Measurements from ENCODE around the gene GUCD1. TPM values are rescaled to one million over a fixed set of nuclear protein-coding genes. Genes with fewer than 3 reads are reported as not detected.

GUCD1 gene
- total RNA-seq, 1 experiment from 2014 or later, result 65.8 TPM

DNA sequence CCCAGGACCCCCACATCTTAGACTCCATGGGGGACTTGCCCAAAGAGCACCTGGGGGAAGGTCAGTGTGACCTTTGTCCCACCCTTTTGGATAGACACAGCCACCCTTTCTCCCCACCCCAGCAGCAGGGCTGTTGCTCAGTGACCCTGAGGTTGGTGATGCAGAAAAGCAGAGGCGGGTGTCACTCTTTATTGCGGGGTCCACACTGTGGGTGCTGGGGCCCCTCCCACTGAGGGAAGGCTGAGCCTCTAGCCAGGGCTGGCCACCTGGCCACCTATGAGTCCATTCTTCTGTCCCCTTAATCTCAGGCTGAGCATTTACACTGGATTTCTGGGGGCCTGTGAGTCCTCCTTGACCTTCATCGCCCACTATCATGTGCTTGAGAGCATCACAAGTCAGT lies 30.5 kb upstream of the GUCD1 start:
- no TSS peak for BruUV-seq (replicated peaks)
- intact Hi-C loops (cut with micrococcal nuclease), result no loop called here
- H4K20me1 ChIP-seq (ENCODE audit: low read length), result no peaks in the 10 kb centered on the region
- no peaks in the 10 kb centered on the region for H3F3A ChIP-seq (ENCODE audit: low read length, unreplicated experiment)
- no peaks in the 10 kb centered on the region for H3K9me3 ChIP-seq (ENCODE audit: low read length)
- no peak overlapping the region for H3K9ac ChIP-seq (ENCODE audit: low read length)
- no peak overlapping the region for H2AFZ ChIP-seq (ENCODE audit: low read length)
- H3K36me3 ChIP-seq (ENCODE audit: low read depth, low read length), result no peaks in the 10 kb centered on the region
- no peaks in the 10 kb centered on the region for H3K9me2 ChIP-seq (replicated peaks; ENCODE audit: low read length)
- CTCF ChIA-PET, result no interaction called here
- no peak overlapping the region for H3K27ac ChIP-seq (ENCODE audit: low read length)
- POLR2A ChIA-PET (ENCODE audit: unreplicated experiment), result no interaction called here
- TF ChIP-seq EZH2 (IDR thresholded peaks at IDR 0.05; ENCODE audit: low read length, unreplicated experiment), result no peak
- TF ChIP-seq EZH2phosphoT487 (IDR thresholded peaks at IDR 0.05; ENCODE audit: borderline replicate concordance, low read length), result no peak
- TF ChIP-seq, protein P1, sequence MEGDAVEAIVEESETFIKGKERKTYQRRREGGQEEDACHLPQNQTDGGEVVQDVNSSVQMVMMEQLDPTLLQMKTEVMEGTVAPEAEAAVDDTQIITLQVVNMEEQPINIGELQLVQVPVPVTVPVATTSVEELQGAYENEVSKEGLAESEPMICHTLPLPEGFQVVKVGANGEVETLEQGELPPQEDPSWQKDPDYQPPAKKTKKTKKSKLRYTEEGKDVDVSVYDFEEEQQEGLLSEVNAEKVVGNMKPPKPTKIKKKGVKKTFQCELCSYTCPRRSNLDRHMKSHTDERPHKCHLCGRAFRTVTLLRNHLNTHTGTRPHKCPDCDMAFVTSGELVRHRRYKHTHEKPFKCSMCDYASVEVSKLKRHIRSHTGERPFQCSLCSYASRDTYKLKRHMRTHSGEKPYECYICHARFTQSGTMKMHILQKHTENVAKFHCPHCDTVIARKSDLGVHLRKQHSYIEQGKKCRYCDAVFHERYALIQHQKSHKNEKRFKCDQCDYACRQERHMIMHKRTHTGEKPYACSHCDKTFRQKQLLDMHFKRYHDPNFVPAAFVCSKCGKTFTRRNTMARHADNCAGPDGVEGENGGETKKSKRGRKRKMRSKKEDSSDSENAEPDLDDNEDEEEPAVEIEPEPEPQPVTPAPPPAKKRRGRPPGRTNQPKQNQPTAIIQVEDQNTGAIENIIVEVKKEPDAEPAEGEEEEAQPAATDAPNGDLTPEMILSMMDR (conservative IDR thresholded peaks at IDR 0.05; ENCODE audit: low read depth, low read length), result no peak
- H3K4me1 ChIP-seq (ENCODE audit: insufficient read depth, low read length), result no peaks in the 10 kb centered on the region
- H3K4me2 ChIP-seq (ENCODE audit: low read length), result no peak overlapping the region
- H3K4me3 ChIP-seq (ENCODE audit: low read length), result no peak overlapping the region
- ATAC-seq (no peak), DNase-seq (no peak)
- H3K27me3 ChIP-seq (ENCODE audit: low read length), result no peaks in the 10 kb centered on the region
- H3K79me2 ChIP-seq (ENCODE audit: low read length), result no peaks in the 10 kb centered on the region

DNA sequence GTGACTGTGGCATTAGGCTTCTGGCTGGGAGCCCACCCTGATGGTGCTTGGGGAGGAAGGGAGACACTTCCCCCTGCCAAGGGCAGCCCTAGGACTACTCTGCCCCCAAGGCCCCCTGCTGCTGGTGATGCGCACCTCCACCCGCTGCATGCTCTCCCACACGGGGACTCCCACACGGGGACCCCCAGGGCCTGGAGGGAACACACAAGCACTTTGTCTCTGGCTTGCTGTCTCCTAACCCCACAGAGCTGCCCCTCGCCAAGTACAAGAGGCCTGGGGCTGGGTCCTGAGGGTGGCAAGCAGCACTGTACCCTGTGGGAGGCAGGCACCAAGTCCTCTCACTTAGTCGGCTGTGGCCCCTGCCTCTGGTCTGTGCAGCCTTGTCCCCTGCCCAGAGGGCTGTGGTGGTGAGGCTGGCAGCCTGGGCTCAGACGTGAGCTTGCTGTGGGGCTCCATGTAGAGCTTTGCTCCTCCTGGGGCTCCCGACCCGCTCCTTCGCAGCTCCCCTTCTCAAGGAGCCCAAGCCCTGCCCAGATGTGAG lies 30.0 kb upstream of the GUCD1 start:
- no peak for ATAC-seq
- ChIA-PET POLR2A (ENCODE audit: unreplicated experiment) (no interaction called here), CTCF (no interaction called here)
- no peak overlapping the region for H3K4me3 ChIP-seq (ENCODE audit: low read length)
- no peaks in the 10 kb centered on the region for H3K36me3 ChIP-seq (ENCODE audit: low read depth, low read length)
- intact Hi-C loops (cut with micrococcal nuclease), result no loop called here
- H3K9me3 ChIP-seq (ENCODE audit: low read length), result no peaks in the 10 kb centered on the region
- H3F3A ChIP-seq (ENCODE audit: low read length, unreplicated experiment), result no peaks in the 10 kb centered on the region
- H3K79me2 ChIP-seq (ENCODE audit: low read length), result no peaks in the 10 kb centered on the region
- no peak overlapping the region for H3K27ac ChIP-seq (ENCODE audit: low read length)
- no peak overlapping the region for H3K9ac ChIP-seq (ENCODE audit: low read length)
- H3K4me1 ChIP-seq (ENCODE audit: insufficient read depth, low read length), result no peaks in the 10 kb centered on the region
- H4K20me1 ChIP-seq (ENCODE audit: low read length), result no peaks in the 10 kb centered on the region
- H3K27me3 ChIP-seq (ENCODE audit: low read length), result no peaks in the 10 kb centered on the region
- H3K9me2 ChIP-seq (replicated peaks; ENCODE audit: low read length), result no peaks in the 10 kb centered on the region
- TF ChIP-seq EZH2 (IDR thresholded peaks at IDR 0.05; ENCODE audit: low read length, unreplicated experiment), result no peak
- no peak for TF ChIP-seq EZH2phosphoT487 (IDR thresholded peaks at IDR 0.05; ENCODE audit: borderline replicate concordance, low read length)
- TF ChIP-seq, protein P1 (conservative IDR thresholded peaks at IDR 0.05; ENCODE audit: low read depth, low read length), result no peak
- DNase-seq, result no peak
- no TSS peak for BruUV-seq (replicated peaks)
- no peak overlapping the region for H3K4me2 ChIP-seq (ENCODE audit: low read length)
- no peak overlapping the region for H2AFZ ChIP-seq (ENCODE audit: low read length)

GRCh38 chr22:24584166-24584790 lies 29.3 kb upstream of the GUCD1 start:
- H4K20me1 ChIP-seq (ENCODE audit: low read length), result no peaks in the 10 kb centered on the region
- TF ChIP-seq EZH2phosphoT487 (IDR thresholded peaks at IDR 0.05; ENCODE audit: borderline replicate concordance, low read length), result no peak
- no peak for TF ChIP-seq EZH2 (IDR thresholded peaks at IDR 0.05; ENCODE audit: low read length, unreplicated experiment)
- TF ChIP-seq, protein P1 (conservative IDR thresholded peaks at IDR 0.05; ENCODE audit: low read depth, low read length), result no peak
- BruUV-seq (replicated peaks), result no TSS peak
- no peak overlapping the region for H3K27ac ChIP-seq (ENCODE audit: low read length)
- H3K4me1 ChIP-seq (ENCODE audit: insufficient read depth, low read length), result 0 out of 2 replicates have a peak, but pooled peaks cover under 1% of the 10 kb centered on the region
- intact Hi-C loops (cut with micrococcal nuclease), result no loop called here
- no peaks in the 10 kb centered on the region for H3F3A ChIP-seq (ENCODE audit: low read length, unreplicated experiment)
- H3K9me3 ChIP-seq (ENCODE audit: low read length), result no peaks in the 10 kb centered on the region
- no peaks in the 10 kb centered on the region for H3K9me2 ChIP-seq (replicated peaks; ENCODE audit: low read length)
- no peaks in the 10 kb centered on the region for H3K36me3 ChIP-seq (ENCODE audit: low read depth, low read length)
- no peaks in the 10 kb centered on the region for H3K27me3 ChIP-seq (ENCODE audit: low read length)
- H3K9ac ChIP-seq (ENCODE audit: low read length), result no peak overlapping the region
- no peak overlapping the region for H3K4me3 ChIP-seq (ENCODE audit: low read length)
- DNase-seq, result no peak
- POLR2A ChIA-PET (ENCODE audit: unreplicated experiment), result interaction anchor here (0.6 kb wide), 1 partner anchor 29 kb away, joined by 4 read pairs; the partner anchor contains the start of gene GUCD1
- H3K79me2 ChIP-seq (ENCODE audit: low read length), result no peaks in the 10 kb centered on the region
- no peak overlapping the region for H3K4me2 ChIP-seq (ENCODE audit: low read length)
- no peak overlapping the region for H2AFZ ChIP-seq (ENCODE audit: low read length)
- CTCF ChIA-PET, result interaction anchor here (0.6 kb wide), 1 partner anchor 428 kb away, joined by 3 read pairs; no protein-coding TSS in a partner anchor
- no peak for ATAC-seq

Data from PC-3 (cell line).